Liver (tissue), 9 donors: Measurements from ENCODE around the gene NFYC. TPM values are rescaled to one million over a fixed set of nuclear protein-coding genes. Genes with fewer than 3 reads are reported as not detected.
A peak's percentile ranks its signal among the peaks of the same experiment; 100 is the strongest.

Source experiments
- DNase-seq: peaks from one replicate; pipeline ENCODE4 v3.0.0-alpha.2; 2017; ENCODE audit warnings: low spot score
- H3K27ac ChIP-seq, 2 donors: one replicate each; pipeline ENCODE4 v1.7.0; 2013; ENCODE audit warnings: inconsistent platforms in 2 of 2, low read length in 2 of 2, control low read depth in 1 of 2, low read depth in 1 of 2, mild to moderate bottlenecking in 1 of 2
- H3K27me3 ChIP-seq, 4 donors: one replicate each; pipeline versions ENCODE4 v1.6.1 to v1.7.0; 2013; ENCODE audit warnings: low read length in 3 of 4, inconsistent platforms in 1 of 4, mild to moderate bottlenecking in 1 of 4, moderate library complexity in 1 of 4; ENCODE audit not compliant: control insufficient read depth in 4 of 4, insufficient read depth in 4 of 4
- H3K36me3 ChIP-seq, 4 donors: one replicate each; pipeline versions ENCODE4 v1.6.1 to v1.7.0; 2013; ENCODE audit warnings: low read length in 3 of 4, mild to moderate bottlenecking in 3 of 4, low read depth in 1 of 4, moderate library complexity in 1 of 4; ENCODE audit not compliant: control insufficient read depth in 4 of 4, insufficient read depth in 3 of 4
- H3K4me1 ChIP-seq, 4 donors: one replicate each; pipeline versions ENCODE4 v1.6.1 to v1.7.0; 2013; ENCODE audit warnings: low read length in 3 of 4, mild to moderate bottlenecking in 3 of 4, moderate library complexity in 1 of 4; ENCODE audit not compliant: control insufficient read depth in 4 of 4, insufficient read depth in 4 of 4
- H3K4me3 ChIP-seq, 3 donors: one replicate each; pipeline versions ENCODE4 v1.6.1 to v1.7.0; 2013; ENCODE audit warnings: low read length in 3 of 3, control low read depth in 1 of 3, low read depth in 1 of 3, mild to moderate bottlenecking in 1 of 3
- H3K9ac ChIP-seq, 2 donors: one replicate each; pipeline ENCODE4 v1.7.0; 2013; ENCODE audit warnings: low read length in 2 of 2, mild to moderate bottlenecking in 2 of 2, moderate library complexity in 2 of 2, control low read depth in 1 of 2, low read depth in 1 of 2
- H3K9me3 ChIP-seq, 4 donors: one replicate each; pipeline versions ENCODE4 v1.6.1 to v1.7.0; 2013; ENCODE audit warnings: low read length in 3 of 4; ENCODE audit not compliant: control insufficient read depth in 4 of 4
- ATF3 ChIP-seq: IDR thresholded peaks from 2 replicates; pipeline ENCODE4 v1.6.1; 2016; ENCODE audit warnings: antibody characterized with exemption
- FOXA1 ChIP-seq: IDR thresholded peaks from 2 replicates; pipeline ENCODE4 v1.6.1; 2016; ENCODE audit warnings: antibody characterized with exemption
- FOXA2 ChIP-seq: IDR thresholded peaks from 2 replicates; pipeline ENCODE4 v1.6.1; 2016; ENCODE audit warnings: antibody characterized with exemption
- HNF4A ChIP-seq, 2 donors: conservative IDR thresholded peaks; 2 replicates each; pipeline ENCODE4 v1.6.1; 2016; ENCODE audit warnings: antibody characterized with exemption in 2 of 2, mild to moderate bottlenecking in 2 of 2
- HNF4G ChIP-seq: IDR thresholded peaks from 2 replicates; pipeline ENCODE4 v1.6.1; 2016; ENCODE audit warnings: antibody characterized with exemption
- JUND ChIP-seq, 2 donors: IDR thresholded peaks; 2 replicates each; pipeline ENCODE4 v1.6.1; 2016; ENCODE audit warnings: antibody characterized with exemption in 2 of 2
- NR2F2 ChIP-seq: IDR thresholded peaks from 2 replicates; pipeline ENCODE4 v1.6.1; 2016; ENCODE audit warnings: antibody characterized with exemption
- RAD21 ChIP-seq, 2 donors: IDR thresholded peaks; 2 replicates each; pipeline ENCODE4 v1.6.1; 2016; ENCODE audit warnings: antibody characterized with exemption in 2 of 2, mild to moderate bottlenecking in 2 of 2
- RXRA ChIP-seq, 2 donors: IDR thresholded peaks; 2 replicates each; pipeline ENCODE4 v1.6.1; 2017 to 2018; ENCODE audit warnings: antibody characterized with exemption in 2 of 2, mild to moderate bottlenecking in 1 of 2
- SP1 ChIP-seq: IDR thresholded peaks from 2 replicates; pipeline ENCODE4 v1.6.1; 2018; ENCODE audit warnings: antibody characterized with exemption, mild to moderate bottlenecking
- YY1 ChIP-seq: IDR thresholded peaks from 2 replicates; pipeline ENCODE4 v1.6.1; 2016; ENCODE audit warnings: antibody characterized with exemption, mild to moderate bottlenecking
- WGBS: extraction: QIAGEN DNeasy Blood & Tissue Kit; methylation state at CpG from one replicate; pipeline ENCODE4 v1.1.7; 2013; 5-methylcytosine and 5-hydroxymethylcytosine counted together
- polyA plus RNA-seq, 2 donors: library from polyadenylated mRNA; stranded (reverse) in 1 of 2; unstranded in 1 of 2; fragments of 200-250 nt in 1 of 2; fragments of >200 nt in 1 of 2; fragmentation: Nextera tagmentation in 1 of 2; extraction: Ambion mirVana in 1 of 2; gene quantifications; one replicate each; pipeline versions ENCODE4 v1.2.1 to v1.2.3, GENCODE V29; 2013 to 2015
- total RNA-seq, 2 donors: library from RNA; depleted of rRNA; stranded (reverse); fragments of >200 nt; gene quantifications; one replicate each; pipeline ENCODE4 v1.2.3, GENCODE V29; 2014
- TF ChIP-seq, protein P1 (sequence below): fragments of 150-350 bp; IDR thresholded peaks from 2 replicates; pipeline ENCODE4 v1.5.1; 2017; ENCODE audit warnings: improper control_type of control experiment, low read depth, low read length; ENCODE audit not compliant: missing input control
- donor health status: healthy.
- donor health status: healthy.
- donor health status: healthy.
- donor health status: healthy.
- donor health status: healthy.

The NFYC gene
- total and polyA plus RNA-seq, 4 donors, result 18.3 to 28.1 (median 26.8) TPM

- Histone ChIP-seq H3K27me3 (no peaks in the 10 kb centered on the region), H3K9me3 (no peaks in the 10 kb centered on the region), H3K9ac (no peak overlapping the region), H3K4me1 (peaks cover 0 to 10% (median 4%) of the 10 kb centered on the region in 4 donors), H3K36me3 (peaks cover 6 to 28% (median 23%) of the 10 kb centered on the region in 4 donors), H3K27ac (no peak overlapping the region), H3K4me3 (no peak overlapping the region)
- TF ChIP-seq YY1 (peak; percentile 5), NR2F2 (peak; percentile 38), FOXA2 (no peak), HNF4G (peak; percentile 5), HNF4A (conservative IDR thresholded peaks at IDR 0.05) (peak; percentile 54 to 84)
- TF ChIP-seq, protein P1, sequence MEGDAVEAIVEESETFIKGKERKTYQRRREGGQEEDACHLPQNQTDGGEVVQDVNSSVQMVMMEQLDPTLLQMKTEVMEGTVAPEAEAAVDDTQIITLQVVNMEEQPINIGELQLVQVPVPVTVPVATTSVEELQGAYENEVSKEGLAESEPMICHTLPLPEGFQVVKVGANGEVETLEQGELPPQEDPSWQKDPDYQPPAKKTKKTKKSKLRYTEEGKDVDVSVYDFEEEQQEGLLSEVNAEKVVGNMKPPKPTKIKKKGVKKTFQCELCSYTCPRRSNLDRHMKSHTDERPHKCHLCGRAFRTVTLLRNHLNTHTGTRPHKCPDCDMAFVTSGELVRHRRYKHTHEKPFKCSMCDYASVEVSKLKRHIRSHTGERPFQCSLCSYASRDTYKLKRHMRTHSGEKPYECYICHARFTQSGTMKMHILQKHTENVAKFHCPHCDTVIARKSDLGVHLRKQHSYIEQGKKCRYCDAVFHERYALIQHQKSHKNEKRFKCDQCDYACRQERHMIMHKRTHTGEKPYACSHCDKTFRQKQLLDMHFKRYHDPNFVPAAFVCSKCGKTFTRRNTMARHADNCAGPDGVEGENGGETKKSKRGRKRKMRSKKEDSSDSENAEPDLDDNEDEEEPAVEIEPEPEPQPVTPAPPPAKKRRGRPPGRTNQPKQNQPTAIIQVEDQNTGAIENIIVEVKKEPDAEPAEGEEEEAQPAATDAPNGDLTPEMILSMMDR, result no peak
- no peak for DNase-seq
- 29% methylated on average over 6 of the region's 6 CpGs for WGBS
These were observed 82.3 kb downstream of the NFYC start for GRCh38 chr1:40773748-40774265.

- peak; percentile 81 for DNase-seq
- Histone ChIP-seq H3K9ac (no peak overlapping the region), H3K27me3 (no peaks in the 10 kb centered on the region), H3K4me3 (no peak overlapping the region), H3K9me3 (no peaks in the 10 kb centered on the region), H3K27ac (no peak overlapping the region), H3K36me3 (peaks cover 4 to 22% (median 17%) of the 10 kb centered on the region in 4 donors), H3K4me1 (peaks cover 0 to 10% (median 4%) of the 10 kb centered on the region in 4 donors)
- 36% methylated on average over 3 of the region's 3 CpGs for WGBS
- TF ChIP-seq, protein P1, result peak; percentile 71
- TF ChIP-seq RAD21 (IDR thresholded peaks at IDR 0.05) (peak; percentile 69 to 84), SP1 (no peak), HNF4A (conservative IDR thresholded peaks at IDR 0.05) (peak in 1 of 2 donors; percentile 23), RXRA (IDR thresholded peaks at IDR 0.05) (no peak)
These were observed 82.9 kb downstream of the NFYC start for GRCh38 chr1:40774266-40774998.

- TF ChIP-seq HNF4G (no peak), ATF3 (no peak), JUND (IDR thresholded peaks at IDR 0.05) (no peak), SP1 (no peak), FOXA1 (no peak), NR2F2 (no peak)
- H3K4me1 ChIP-seq, result peaks cover 0 to 10% (median 4%) of the 10 kb centered on the region in 4 donors
- no peak overlapping the region for H3K9ac ChIP-seq
- peaks cover 2 to 10% (median 5%) of the 10 kb centered on the region in 4 donors for H3K36me3 ChIP-seq
- H3K4me3 ChIP-seq, result no peak overlapping the region
- H3K27me3 ChIP-seq, result no peaks in the 10 kb centered on the region
- whole genome bisulfite sequencing, result 95% methylated on average over 4 of the region's 4 CpGs
- no peak overlapping the region for H3K27ac ChIP-seq
- DNase-seq, result no peak
- H3K9me3 ChIP-seq, result no peaks in the 10 kb centered on the region
These were observed 85.0 kb downstream of the NFYC start for GRCh38 chr1:40776236-40777072.
